B cell (primary cell): Measurements from ENCODE around the gene MAPK14. TPM values are rescaled to one million over a fixed set of nuclear protein-coding genes. Genes with fewer than 3 reads are reported as not detected.

Experiments used
- ATAC-seq: fragments of 200-7000 bp; cut with Tn5 transposase; one replicate; pipeline ENCODE4 v1.10.0; 2021; ENCODE audit warnings: low read depth, mild to moderate bottlenecking, moderate number of reproducible peaks, moderate library complexity
- CTCF ChIA-PET: fragments of 350-600 bp; sonication (Branson Sonifier 250); formaldehyde crosslinking; loops from one replicate; lab custom pipeline; 2021; ENCODE audit warnings: antibody characterized with exemption, inconsistent platforms; lab: Charles Lee
- POLR2A ChIA-PET: fragments of 350-600 bp; sonication (Branson Sonifier 250); formaldehyde crosslinking; loops from one replicate; lab custom pipeline; 2021; ENCODE audit warnings: antibody characterized with exemption; lab: Charles Lee
- DNase-seq: peaks from one replicate; pipeline ENCODE4 v3.0.0; 2013
- H2AFZ ChIP-seq: 2 replicates; pipeline ENCODE4 v1.6.1; 2012; ENCODE audit warnings: mild to moderate bottlenecking, low read depth, low read length; ENCODE audit not compliant: insufficient read depth, poor library complexity, severe bottlenecking
- H3K27ac ChIP-seq, 2 donors: 1 replicate in 1 of 2; 2 replicates in 1 of 2; pipeline ENCODE4 v1.5.1; 2012 to 2013; ENCODE audit warnings: low read length in 2 of 2, mild to moderate bottlenecking in 2 of 2, moderate library complexity in 1 of 2
- H3K27me3 ChIP-seq, 4 experiments: fragments of 200-600 bp in 1 of 4; sonication (generic) in 1 of 4; replicated peaks in 1 of 4; 1 replicate in 2 of 4; 2 replicates in 2 of 4; pipeline versions ENCODE4 v1.6.1 to v1.7.0; 2013 to 2016; ENCODE audit warnings: low read length in 3 of 4, mild to moderate bottlenecking in 2 of 4, mixed read lengths in 1 of 4, moderate library complexity in 1 of 4; ENCODE audit not compliant: insufficient read depth in 4 of 4, control insufficient read depth in 3 of 4; ENCODE audit errors: control extremely low read depth in 1 of 4
- H3K36me3 ChIP-seq, 2 experiments: replicated peaks in 1 of 2; 1 replicate in 1 of 2; 2 replicates in 1 of 2; pipeline versions ENCODE4 v1.6.1 to v1.7.1; 2013; ENCODE audit warnings: low read length in 1 of 2; ENCODE audit not compliant: insufficient read depth in 2 of 2, control insufficient read depth in 1 of 2; ENCODE audit errors: control extremely low read depth in 1 of 2, extremely low read depth in 1 of 2
- H3K4me1 ChIP-seq, 2 donors: fragments of 200-600 bp in 1 of 2; sonication (generic) in 1 of 2; 1 replicate in 1 of 2; 2 replicates in 1 of 2; pipeline versions ENCODE4 v1.5.1 to v1.6.1; 2013 to 2017; ENCODE audit warnings: low read length in 2 of 2; ENCODE audit not compliant: control insufficient read depth in 2 of 2, insufficient read depth in 2 of 2
- H3K4me2 ChIP-seq: replicated peaks from 2 replicates; pipeline ENCODE3; 2012; ENCODE audit warnings: mild to moderate bottlenecking, low read depth, low read length; ENCODE audit not compliant: poor library complexity, severe bottlenecking
- H3K4me3 ChIP-seq, 5 experiments: fragments of 200-600 bp in 1 of 5; sonication (generic) in 1 of 5; 1 replicate in 3 of 5; 2 replicates in 2 of 5; pipeline versions ENCODE4 v1.5.1 to v1.7.0; 2011 to 2016; ENCODE audit warnings: low read length in 4 of 5, mild to moderate bottlenecking in 4 of 5, low read depth in 2 of 5, control low read depth in 1 of 5, moderate library complexity in 1 of 5; ENCODE audit not compliant: insufficient read depth in 1 of 5; ENCODE audit errors: control extremely low read depth in 1 of 5, extremely low read depth in 1 of 5
- H3K79me2 ChIP-seq: fragments of 200-600 bp; sonication (generic); one replicate; pipeline ENCODE4 v1.6.0; 2016; ENCODE audit warnings: low read length; ENCODE audit not compliant: control insufficient read depth, insufficient read depth
- H3K9ac ChIP-seq: fragments of 200-600 bp; sonication (generic); 2 replicates; pipeline ENCODE4 v1.6.1; 2017; ENCODE audit warnings: mild to moderate bottlenecking, low read length, moderate library complexity
- H3K9me3 ChIP-seq, 3 donors: one replicate each; pipeline versions ENCODE4 v1.6.1 to v1.7.1; 2013; ENCODE audit warnings: low read length in 2 of 3; ENCODE audit not compliant: control insufficient read depth in 2 of 3, insufficient read depth in 1 of 3; ENCODE audit errors: control extremely low read depth in 1 of 3
- H4K20me1 ChIP-seq: 2 replicates; pipeline ENCODE4 v1.6.0; 2012; ENCODE audit warnings: mild to moderate bottlenecking, low read length; ENCODE audit not compliant: insufficient read depth, control insufficient read depth, poor library complexity, severe bottlenecking
- H3K27ac Mint-ChIP-seq: one replicate; pipeline ENCODE4 v1.8.0; 2021; ENCODE audit warnings: mixed read lengths
- H3K27me3 Mint-ChIP-seq: one replicate; pipeline ENCODE4 v1.8.0; 2021; ENCODE audit warnings: mixed read lengths
- H3K4me1 Mint-ChIP-seq: one replicate; pipeline ENCODE4 v1.8.0; 2021; ENCODE audit warnings: mixed read lengths
- H3K4me3 Mint-ChIP-seq: one replicate; pipeline ENCODE4 v1.8.0; 2021; ENCODE audit warnings: mixed read lengths
- H3K9me3 Mint-ChIP-seq: one replicate; pipeline ENCODE4 v1.8.0; 2022; ENCODE audit warnings: mixed read lengths; ENCODE audit not compliant: insufficient read depth
- EZH2 ChIP-seq: IDR thresholded peaks from 2 replicates; pipeline ENCODE4 v1.6.1; 2012; ENCODE audit warnings: borderline replicate concordance, low read depth, mild to moderate bottlenecking, moderate library complexity, low read length; ENCODE audit not compliant: insufficient read depth, poor library complexity, severe bottlenecking
- WGBS: methylation state at CpG from one replicate; pipeline ENCODE4 v1.1.5; 2013; ENCODE audit warnings: missing lambda C conversion rate; ENCODE audit not compliant: insufficient coverage; 5-methylcytosine and 5-hydroxymethylcytosine counted together
- intact Hi-C: fragments of 100-400 bp; cut with micrococcal nuclease; formaldehyde crosslinking; loops from one replicate; pipeline ENCODE4 v1.10.0; 2022
- polyA plus RNA-seq: library from polyadenylated mRNA; depleted of rRNA; stranded (reverse); fragments of >200 nt; gene quantifications from 2 replicates; pipeline ENCODE4 v1.2.3, GENCODE V29; 2012
- total RNA-seq, 2 donors: library from RNA; stranded (reverse); fragments of 120-200 nt in 1 of 2; gene quantifications; 1 replicate in 1 of 2; 2 replicates in 1 of 2; pipeline versions ENCODE4 v1.2.3 to v1.2.4, GENCODE V29; 2013 to 2022
- TF ChIP-seq, protein P1 (sequence below): fragments of 200-600 bp; IDR thresholded peaks from one replicate; pipeline ENCODE4 v1.8.0; 2022; ENCODE audit warnings: antibody characterized with exemption, mild to moderate bottlenecking

MAPK14 gene
- total and polyA plus RNA-seq, 2 donors (not counting 1 experiment from before 2014, with no cell fraction given), result 19.5 to 50.4 TPM

DNA sequence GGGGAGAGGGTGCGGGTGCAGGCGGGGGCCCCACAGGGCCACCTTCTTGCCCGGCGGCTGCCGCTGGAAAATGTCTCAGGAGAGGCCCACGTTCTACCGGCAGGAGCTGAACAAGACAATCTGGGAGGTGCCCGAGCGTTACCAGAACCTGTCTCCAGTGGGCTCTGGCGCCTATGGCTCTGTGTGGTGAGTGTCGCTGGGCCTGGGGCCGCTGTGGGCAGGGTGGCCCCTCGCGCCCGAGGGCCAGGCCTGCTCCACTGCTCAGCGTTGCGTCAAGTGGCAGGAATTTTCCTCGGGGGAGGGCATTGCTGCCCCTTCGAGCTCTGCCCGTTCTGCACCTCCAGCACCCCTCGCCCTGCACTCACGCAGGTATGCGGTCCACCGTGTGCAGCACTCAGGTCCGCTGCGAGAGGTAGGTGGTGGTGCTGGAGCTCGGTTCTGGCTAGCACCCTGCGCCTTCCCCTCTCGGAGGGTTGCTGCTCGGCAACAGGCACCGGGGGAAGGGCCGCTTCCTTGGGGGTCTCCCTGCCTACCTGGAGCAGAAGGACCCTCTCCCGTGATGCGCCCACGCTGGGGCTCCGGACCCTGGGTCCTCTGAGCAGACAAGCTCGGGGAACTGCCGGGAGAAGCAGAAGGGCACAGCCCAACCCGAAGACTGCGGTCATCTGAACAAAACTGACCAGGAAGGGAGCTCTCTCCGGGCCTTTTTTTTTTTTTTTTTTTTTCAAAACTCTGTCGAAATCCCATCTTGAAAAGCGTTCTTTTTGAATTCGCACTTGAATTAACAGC lies 674 bp downstream of the MAPK14 start:
- H2AFZ ChIP-seq, result peak overlapping the region; percentile 96
- peaks cover 0 to 19% (median 16%) of the 10 kb centered on the region in 4 experiments for H3K27me3 ChIP-seq
- DNase-seq, result no peak
- POLR2A ChIA-PET, result interaction anchor here (0.6 to 1.5 kb wide), 6 partner anchors 65 to 345 kb away, joined by 3 to 6 read pairs (median 4); no protein-coding TSS in a partner anchor
- H3K4me3 ChIP-seq, result peak overlapping the region; percentile 79 to 91 (median 87)
- TF ChIP-seq, protein P1, sequence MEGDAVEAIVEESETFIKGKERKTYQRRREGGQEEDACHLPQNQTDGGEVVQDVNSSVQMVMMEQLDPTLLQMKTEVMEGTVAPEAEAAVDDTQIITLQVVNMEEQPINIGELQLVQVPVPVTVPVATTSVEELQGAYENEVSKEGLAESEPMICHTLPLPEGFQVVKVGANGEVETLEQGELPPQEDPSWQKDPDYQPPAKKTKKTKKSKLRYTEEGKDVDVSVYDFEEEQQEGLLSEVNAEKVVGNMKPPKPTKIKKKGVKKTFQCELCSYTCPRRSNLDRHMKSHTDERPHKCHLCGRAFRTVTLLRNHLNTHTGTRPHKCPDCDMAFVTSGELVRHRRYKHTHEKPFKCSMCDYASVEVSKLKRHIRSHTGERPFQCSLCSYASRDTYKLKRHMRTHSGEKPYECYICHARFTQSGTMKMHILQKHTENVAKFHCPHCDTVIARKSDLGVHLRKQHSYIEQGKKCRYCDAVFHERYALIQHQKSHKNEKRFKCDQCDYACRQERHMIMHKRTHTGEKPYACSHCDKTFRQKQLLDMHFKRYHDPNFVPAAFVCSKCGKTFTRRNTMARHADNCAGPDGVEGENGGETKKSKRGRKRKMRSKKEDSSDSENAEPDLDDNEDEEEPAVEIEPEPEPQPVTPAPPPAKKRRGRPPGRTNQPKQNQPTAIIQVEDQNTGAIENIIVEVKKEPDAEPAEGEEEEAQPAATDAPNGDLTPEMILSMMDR, result no peak
- TF ChIP-seq EZH2, result no peak
- WGBS, result under 1% methylated on average over 40 of the region's 44 CpGs
- H3K9me3 ChIP-seq, result no peaks in the 10 kb centered on the region
- H3K4me1 Mint-ChIP-seq, result peaks cover 43% of the 10 kb centered on the region
- peaks cover 39% of the 10 kb centered on the region for H4K20me1 ChIP-seq
- peaks cover 20% of the 10 kb centered on the region for H3K27me3 Mint-ChIP-seq
- H3K4me3 Mint-ChIP-seq, result peak overlapping the region; percentile 96
- peaks cover 30 to 41% of the 10 kb centered on the region in 2 donors for H3K4me1 ChIP-seq
- H3K9me3 Mint-ChIP-seq, result no peaks in the 10 kb centered on the region
- peak overlapping the region; percentile 93 for H3K27ac Mint-ChIP-seq
- peak overlapping the region; percentile 88 for H3K9ac ChIP-seq
- ATAC-seq, result peak; percentile 8
- peak overlapping the region; percentile 81 for H3K4me2 ChIP-seq
- CTCF ChIA-PET, result interaction anchor here (0.5 to 9.2 kb wide), 29 partner anchors 9 to 1685 kb away, joined by 3 to 150 read pairs (median 4); partner anchors contain the start of gene BRPF3
- H3K36me3 ChIP-seq, result no peaks in the 10 kb centered on the region
- intact Hi-C loops, result loop anchor here (5.0 kb wide), 3 partner anchors 314 to 576 kb away; partner anchors contain the start of genes FANCE and SRSF3
- peaks cover 55% of the 10 kb centered on the region for H3K79me2 ChIP-seq
- peak overlapping the region; percentile 61 to 64 for H3K27ac ChIP-seq
